Type B pancreatic cell (in vitro differentiated cells): ENCODE results near the gene INPP1. TPM values are rescaled to one million over a fixed set of nuclear protein-coding genes. Genes with fewer than 3 reads are reported as not detected.

Experiments
- DNase-seq: peaks from one replicate; pipeline ENCODE4 v3.0.0; 2021; ENCODE audit warnings: mixed read lengths; ENCODE audit not compliant: unreplicated experiment; ENCODE audit errors: extremely low spot score
- H3K27ac Mint-ChIP-seq: 2 replicates; pipeline ENCODE4 v1.8.0; 2021; ENCODE audit warnings: mild to moderate bottlenecking, mixed read lengths
- H3K27me3 Mint-ChIP-seq: 2 replicates; pipeline ENCODE4 v1.8.0; 2021; ENCODE audit warnings: mixed read lengths
- H3K36me3 Mint-ChIP-seq: 2 replicates; pipeline ENCODE4 v1.8.0; 2021; ENCODE audit warnings: mixed read lengths
- H3K4me1 Mint-ChIP-seq: one replicate; pipeline ENCODE4 v1.8.0; 2021; ENCODE audit warnings: mixed read lengths; ENCODE audit not compliant: unreplicated experiment
- H3K4me3 Mint-ChIP-seq: 2 replicates; pipeline ENCODE4 v1.8.0; 2021; ENCODE audit warnings: mild to moderate bottlenecking, mixed read lengths
- H3K9me3 Mint-ChIP-seq: 2 replicates; pipeline ENCODE4 v1.8.0; 2021; ENCODE audit warnings: mixed read lengths
- total RNA-seq: library from RNA; stranded (reverse); gene quantifications from 2 replicates; pipeline ENCODE4 v1.2.1, GENCODE V29; 2021; ENCODE audit warnings: low replicate concordance
- TF ChIP-seq, protein P1 (sequence below): fragments of 200-600 bp; sonication (generic); conservative IDR thresholded peaks from 2 replicates; pipeline ENCODE4 v1.5.0; 2021; ENCODE audit warnings: antibody characterized with exemption, mild to moderate bottlenecking

INPP1 gene
- total RNA-seq, 1 donor from 2014 or later = 17.2 TPM

- no peaks in the 10 kb centered on the region for H3K36me3 Mint-ChIP-seq
- H3K4me3 Mint-ChIP-seq = no peak overlapping the region
- H3K4me1 Mint-ChIP-seq = peaks cover under 1% of the 10 kb centered on the region
- DNase-seq = no peak
- no peaks in the 10 kb centered on the region for H3K27me3 Mint-ChIP-seq
- TF ChIP-seq, protein P1, sequence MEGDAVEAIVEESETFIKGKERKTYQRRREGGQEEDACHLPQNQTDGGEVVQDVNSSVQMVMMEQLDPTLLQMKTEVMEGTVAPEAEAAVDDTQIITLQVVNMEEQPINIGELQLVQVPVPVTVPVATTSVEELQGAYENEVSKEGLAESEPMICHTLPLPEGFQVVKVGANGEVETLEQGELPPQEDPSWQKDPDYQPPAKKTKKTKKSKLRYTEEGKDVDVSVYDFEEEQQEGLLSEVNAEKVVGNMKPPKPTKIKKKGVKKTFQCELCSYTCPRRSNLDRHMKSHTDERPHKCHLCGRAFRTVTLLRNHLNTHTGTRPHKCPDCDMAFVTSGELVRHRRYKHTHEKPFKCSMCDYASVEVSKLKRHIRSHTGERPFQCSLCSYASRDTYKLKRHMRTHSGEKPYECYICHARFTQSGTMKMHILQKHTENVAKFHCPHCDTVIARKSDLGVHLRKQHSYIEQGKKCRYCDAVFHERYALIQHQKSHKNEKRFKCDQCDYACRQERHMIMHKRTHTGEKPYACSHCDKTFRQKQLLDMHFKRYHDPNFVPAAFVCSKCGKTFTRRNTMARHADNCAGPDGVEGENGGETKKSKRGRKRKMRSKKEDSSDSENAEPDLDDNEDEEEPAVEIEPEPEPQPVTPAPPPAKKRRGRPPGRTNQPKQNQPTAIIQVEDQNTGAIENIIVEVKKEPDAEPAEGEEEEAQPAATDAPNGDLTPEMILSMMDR = no peak
- H3K27ac Mint-ChIP-seq = no peak overlapping the region
- no peaks in the 10 kb centered on the region for H3K9me3 Mint-ChIP-seq
Observed at GRCh38 chr2:190327867-190328572, 15.4 kb upstream of the INPP1 start.

- Mint-ChIP-seq H3K4me1 (peaks cover 6% of the 10 kb centered on the region), H3K9me3 (no peaks in the 10 kb centered on the region), H3K27ac (no peak overlapping the region), H3K27me3 (no peaks in the 10 kb centered on the region), H3K4me3 (no peak overlapping the region), H3K36me3 (no peaks in the 10 kb centered on the region)
- DNase-seq = no peak
- TF ChIP-seq, protein P1 = peak; percentile 43
Observed at GRCh38 chr2:190328573-190329147, 14.7 kb upstream of the INPP1 start.

- TF ChIP-seq, protein P1 = no peak
- Mint-ChIP-seq H3K27ac (no peak overlapping the region), H3K4me1 (peaks cover 12% of the 10 kb centered on the region), H3K9me3 (no peaks in the 10 kb centered on the region), H3K36me3 (no peaks in the 10 kb centered on the region), H3K27me3 (no peaks in the 10 kb centered on the region), H3K4me3 (no peak overlapping the region)
- no peak for DNase-seq
Observed at GRCh38 chr2:190333395-190333794, 10.0 kb upstream of the INPP1 start.

GRCh38 chr2:190333928-190334327 lies 9.5 kb upstream of the INPP1 start:
- Mint-ChIP-seq H3K4me3 (no peak overlapping the region), H3K27ac (peak overlapping the region; percentile 1), H3K9me3 (no peaks in the 10 kb centered on the region), H3K36me3 (no peaks in the 10 kb centered on the region), H3K4me1 (peaks cover 12% of the 10 kb centered on the region), H3K27me3 (no peaks in the 10 kb centered on the region)
- TF ChIP-seq, protein P1 = no peak
- DNase-seq = no peak

- Mint-ChIP-seq H3K4me3 (no peak overlapping the region), H3K4me1 (peaks cover 12% of the 10 kb centered on the region), H3K27me3 (no peaks in the 10 kb centered on the region), H3K36me3 (no peaks in the 10 kb centered on the region), H3K27ac (peak overlapping the region; percentile 1), H3K9me3 (no peaks in the 10 kb centered on the region)
- TF ChIP-seq, protein P1 = no peak
- DNase-seq = no peak
Observed at GRCh38 chr2:190334479-190335224, 8.7 kb upstream of the INPP1 start.
